Transverse colon (tissue), 4 donors: ENCODE results near the gene MROH2B. TPM values are rescaled to one million over a fixed set of nuclear protein-coding genes. Genes with fewer than 3 reads are reported as not detected.

Experiments
- DNase-seq: peaks from one replicate; pipeline ENCODE4 v3.0.0-alpha.2; 2019
- H3K27ac ChIP-seq, 4 donors: fragments of 200-600 bp; sonication (generic); 2 replicates each; pipeline ENCODE4 v1.5.1; 2016 to 2018; ENCODE audit warnings: inconsistent platforms in 4 of 4
- H3K27me3 ChIP-seq: fragments of 200-600 bp; sonication (generic); 2 replicates; pipeline ENCODE4 v1.5.1; 2017; ENCODE audit warnings: inconsistent platforms
- H3K36me3 ChIP-seq, 4 donors: fragments of 200-600 bp; sonication (generic); 2 replicates each; pipeline ENCODE4 v1.5.1; 2017 to 2019; ENCODE audit warnings: inconsistent platforms in 4 of 4
- H3K4me1 ChIP-seq, 4 donors: fragments of 200-600 bp; sonication (generic); 2 replicates each; pipeline ENCODE4 v1.5.1; 2017 to 2020; ENCODE audit warnings: inconsistent platforms in 4 of 4
- H3K4me3 ChIP-seq, 4 donors: fragments of 200-600 bp; sonication (generic); 1 replicate in 1 of 4; 2 replicates in 3 of 4; pipeline versions ENCODE4 v1.5.1 to v1.6.1; 2017 to 2019; ENCODE audit warnings: inconsistent platforms in 4 of 4
- H3K9me3 ChIP-seq, 2 donors: fragments of 200-600 bp; sonication (generic); 2 replicates each; pipeline ENCODE4 v1.5.1; 2017 to 2019; ENCODE audit warnings: inconsistent platforms in 2 of 2
- EP300 ChIP-seq: sonication (generic); formaldehyde crosslinking; IDR thresholded peaks from one replicate; pipeline ENCODE4 v1.6.1; 2017; ENCODE audit warnings: antibody characterized with exemption, low read depth
- POLR2A ChIP-seq: fragments of 450-650 bp; IDR thresholded peaks from one replicate; pipeline ENCODE4 v1.6.1; 2016; ENCODE audit warnings: antibody characterized with exemption, mild to moderate bottlenecking, moderate library complexity
- POLR2AphosphoS5 ChIP-seq, 3 donors: sonication (generic); formaldehyde crosslinking; IDR thresholded peaks; one replicate each; pipeline ENCODE4 v1.6.1; 2016; ENCODE audit warnings: antibody characterized with exemption in 3 of 3
- WGBS, 2 donors: methylation state at CpG; one replicate each; pipeline ENCODE4 v1.1.5; 2018; ENCODE audit warnings: low coverage in 1 of 2; 5-methylcytosine and 5-hydroxymethylcytosine counted together
- in situ Hi-C, 4 donors: fragments of 200-750 bp; cut with MboI; loops; one replicate each; pipeline versions ENCODE4 v1.15.0 to v1.15.1; 2017; ENCODE audit warnings: low sequenced_read_pairs in 3 of 4, low pct_ligation_motif_present in 1 of 4, low pct_unique_long_range_greater_than_20kb in 1 of 4
- intact Hi-C: fragments of 100-400 bp; cut with DNase I; formaldehyde crosslinking; loops from one replicate; pipeline ENCODE4 v1.15.1; 2023; ENCODE audit warnings: low total_unique reads
- total RNA-seq, 4 donors: library from RNA; depleted of rRNA; stranded (reverse); fragments of >200 nt; gene quantifications; one replicate each; pipeline ENCODE4 v1.1.0, GENCODE V29; 2016
- TF ChIP-seq, protein P1 (sequence below), 5 experiments: fragments of 200-600 bp in 3 of 5; fragments of 450-650 bp in 2 of 5; sonication (generic) in 3 of 5; IDR thresholded peaks; 1 replicate in 2 of 5; 2 replicates in 3 of 5; pipeline ENCODE4 v1.5.1; 2016 to 2017; ENCODE audit warnings: antibody characterized with exemption in 5 of 5, inconsistent platforms in 3 of 5, mild to moderate bottlenecking in 2 of 5, moderate library complexity in 1 of 5

MROH2B gene
- total RNA-seq, 4 donors from 2014 or later: not detected

DNA sequence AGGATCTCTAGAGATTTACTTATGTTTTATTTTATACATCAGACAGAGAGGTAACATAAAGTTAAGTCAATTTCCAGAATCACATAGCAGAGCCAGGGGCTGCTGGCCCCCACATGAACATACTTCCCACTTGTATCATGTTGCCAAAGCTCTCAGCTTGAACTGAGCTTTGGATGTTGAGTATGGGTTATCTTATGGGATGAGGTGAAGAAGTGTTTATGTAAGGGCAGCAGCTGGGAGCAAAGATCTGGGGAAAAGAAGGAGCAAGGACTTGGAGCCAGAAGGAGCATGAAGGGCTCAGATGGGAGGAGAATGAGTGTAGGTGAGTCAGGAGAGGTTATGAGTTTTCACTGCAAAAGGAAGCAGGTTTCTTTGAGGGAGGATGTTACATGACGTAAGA lies 72.0 kb downstream of the MROH2B start:
- TF ChIP-seq, protein P1, sequence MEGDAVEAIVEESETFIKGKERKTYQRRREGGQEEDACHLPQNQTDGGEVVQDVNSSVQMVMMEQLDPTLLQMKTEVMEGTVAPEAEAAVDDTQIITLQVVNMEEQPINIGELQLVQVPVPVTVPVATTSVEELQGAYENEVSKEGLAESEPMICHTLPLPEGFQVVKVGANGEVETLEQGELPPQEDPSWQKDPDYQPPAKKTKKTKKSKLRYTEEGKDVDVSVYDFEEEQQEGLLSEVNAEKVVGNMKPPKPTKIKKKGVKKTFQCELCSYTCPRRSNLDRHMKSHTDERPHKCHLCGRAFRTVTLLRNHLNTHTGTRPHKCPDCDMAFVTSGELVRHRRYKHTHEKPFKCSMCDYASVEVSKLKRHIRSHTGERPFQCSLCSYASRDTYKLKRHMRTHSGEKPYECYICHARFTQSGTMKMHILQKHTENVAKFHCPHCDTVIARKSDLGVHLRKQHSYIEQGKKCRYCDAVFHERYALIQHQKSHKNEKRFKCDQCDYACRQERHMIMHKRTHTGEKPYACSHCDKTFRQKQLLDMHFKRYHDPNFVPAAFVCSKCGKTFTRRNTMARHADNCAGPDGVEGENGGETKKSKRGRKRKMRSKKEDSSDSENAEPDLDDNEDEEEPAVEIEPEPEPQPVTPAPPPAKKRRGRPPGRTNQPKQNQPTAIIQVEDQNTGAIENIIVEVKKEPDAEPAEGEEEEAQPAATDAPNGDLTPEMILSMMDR (IDR thresholded peaks at IDR 0.05): no peak
- TF ChIP-seq POLR2AphosphoS5 (IDR thresholded peaks at IDR 0.05) (no peak), POLR2A (no peak)
- no peaks in the 10 kb centered on the region for H3K36me3 ChIP-seq
- intact Hi-C loops: no loop called here
- no peak overlapping the region for H3K27ac ChIP-seq
- in situ Hi-C loops: no loop called here
- H3K4me1 ChIP-seq: no peaks in the 10 kb centered on the region
- no peak for DNase-seq
- no peak overlapping the region for H3K4me3 ChIP-seq
- no peaks in the 10 kb centered on the region for H3K27me3 ChIP-seq
- 60 to 84% methylated on average over 1 of the region's 1 CpG for WGBS, 2 donors
- no peaks in the 10 kb centered on the region for H3K9me3 ChIP-seq

DNA sequence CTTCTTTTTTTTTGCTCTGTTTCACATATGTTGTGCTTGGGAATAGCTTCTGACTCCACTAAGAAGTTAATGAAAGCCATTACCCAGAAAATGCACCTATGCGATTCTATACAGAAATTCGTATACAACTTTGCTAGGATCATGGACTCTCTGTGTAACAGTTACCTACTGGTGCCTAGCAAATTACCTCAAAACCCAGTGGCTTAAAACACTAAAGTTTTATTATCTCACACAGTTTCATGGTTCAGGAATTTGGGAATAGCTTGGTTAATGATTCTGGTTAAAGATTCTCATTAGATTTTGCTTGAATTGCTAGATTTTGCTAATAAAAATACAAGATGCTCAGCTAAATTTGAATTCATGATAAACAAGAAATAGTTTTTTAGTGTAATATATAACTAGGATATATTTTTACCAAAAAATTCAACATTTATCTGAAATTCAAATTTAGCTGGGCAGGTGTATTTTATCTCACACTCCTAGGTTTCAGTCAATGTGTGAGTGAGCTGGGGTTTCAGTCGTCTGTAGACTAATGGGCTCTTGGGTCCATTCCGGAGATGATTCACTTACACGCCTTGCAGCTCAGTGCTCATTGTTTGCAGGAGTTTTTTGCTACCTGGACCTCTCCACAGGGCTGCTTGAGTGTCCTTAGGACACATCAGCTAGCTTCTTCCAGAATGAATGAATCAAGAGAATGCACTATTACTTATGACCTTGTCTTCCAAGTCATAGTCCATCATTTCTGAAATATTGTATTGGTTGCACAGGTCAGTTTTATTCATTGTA lies 75.1 kb downstream of the MROH2B start:
- peaks cover 0 to 15% (median 4%) of the 10 kb centered on the region in 4 donors for H3K4me1 ChIP-seq
- intact Hi-C loops: no loop called here
- H3K36me3 ChIP-seq: no peaks in the 10 kb centered on the region
- 83 to 91% methylated on average over 3 to 5 of the region's 5 CpGs for WGBS, 2 donors
- in situ Hi-C loops: no loop called here
- TF ChIP-seq POLR2AphosphoS5 (IDR thresholded peaks at IDR 0.05): no peak
- no peak for TF ChIP-seq POLR2A
- no peak for TF ChIP-seq EP300
- TF ChIP-seq, protein P1 (IDR thresholded peaks at IDR 0.05): no peak
- no peak for DNase-seq
- H3K9me3 ChIP-seq: no peaks in the 10 kb centered on the region
- H3K27ac ChIP-seq: no peak overlapping the region
- H3K4me3 ChIP-seq: no peak overlapping the region
- H3K27me3 ChIP-seq: no peaks in the 10 kb centered on the region

DNA sequence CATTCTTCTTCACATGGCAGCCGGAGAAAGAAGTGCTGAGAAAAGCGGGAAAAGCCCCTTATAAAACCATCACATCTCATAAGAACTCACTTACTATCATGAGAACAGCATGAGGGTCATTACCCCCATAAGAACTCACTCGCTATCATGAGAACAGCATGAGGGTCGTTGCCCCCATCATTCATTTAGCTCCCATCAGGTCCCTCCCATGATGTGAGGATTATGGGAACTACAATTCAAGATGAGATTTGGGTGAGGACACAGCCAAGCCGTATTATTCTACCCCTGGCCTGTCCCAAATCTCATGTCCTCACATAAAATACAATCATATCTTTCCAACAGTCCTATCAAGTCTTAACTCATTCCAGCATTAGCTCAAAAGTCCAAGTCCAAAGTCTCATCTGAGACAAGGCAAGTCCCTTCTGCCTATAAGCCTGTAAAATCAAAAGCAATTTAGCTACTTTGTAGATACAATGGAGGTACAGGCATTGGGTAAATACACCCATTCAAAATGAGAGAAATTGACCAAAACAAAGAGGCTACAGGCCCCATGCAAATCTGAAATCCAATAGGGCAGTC lies 79.1 kb downstream of the MROH2B start:
- Histone ChIP-seq H3K9me3 (no peaks in the 10 kb centered on the region), H3K4me1 (peaks cover 0 to 22% (median 7%) of the 10 kb centered on the region in 4 donors), H3K27ac (peak overlapping the region in 3 of 4 donors; percentile 51 to 64 (median 56)), H3K27me3 (no peaks in the 10 kb centered on the region), H3K4me3 (no peak overlapping the region), H3K36me3 (no peaks in the 10 kb centered on the region)
- DNase-seq: no peak
- in situ Hi-C loops: no loop called here
- WGBS, 2 donors: 69 to 71% methylated on average over 3 to 5 of the region's 5 CpGs
- intact Hi-C loops: no loop called here
- TF ChIP-seq, protein P1 (IDR thresholded peaks at IDR 0.05): no peak
- no peak for TF ChIP-seq POLR2AphosphoS5 (IDR thresholded peaks at IDR 0.05)
- no peak for TF ChIP-seq POLR2A
- no peak for TF ChIP-seq EP300

DNA sequence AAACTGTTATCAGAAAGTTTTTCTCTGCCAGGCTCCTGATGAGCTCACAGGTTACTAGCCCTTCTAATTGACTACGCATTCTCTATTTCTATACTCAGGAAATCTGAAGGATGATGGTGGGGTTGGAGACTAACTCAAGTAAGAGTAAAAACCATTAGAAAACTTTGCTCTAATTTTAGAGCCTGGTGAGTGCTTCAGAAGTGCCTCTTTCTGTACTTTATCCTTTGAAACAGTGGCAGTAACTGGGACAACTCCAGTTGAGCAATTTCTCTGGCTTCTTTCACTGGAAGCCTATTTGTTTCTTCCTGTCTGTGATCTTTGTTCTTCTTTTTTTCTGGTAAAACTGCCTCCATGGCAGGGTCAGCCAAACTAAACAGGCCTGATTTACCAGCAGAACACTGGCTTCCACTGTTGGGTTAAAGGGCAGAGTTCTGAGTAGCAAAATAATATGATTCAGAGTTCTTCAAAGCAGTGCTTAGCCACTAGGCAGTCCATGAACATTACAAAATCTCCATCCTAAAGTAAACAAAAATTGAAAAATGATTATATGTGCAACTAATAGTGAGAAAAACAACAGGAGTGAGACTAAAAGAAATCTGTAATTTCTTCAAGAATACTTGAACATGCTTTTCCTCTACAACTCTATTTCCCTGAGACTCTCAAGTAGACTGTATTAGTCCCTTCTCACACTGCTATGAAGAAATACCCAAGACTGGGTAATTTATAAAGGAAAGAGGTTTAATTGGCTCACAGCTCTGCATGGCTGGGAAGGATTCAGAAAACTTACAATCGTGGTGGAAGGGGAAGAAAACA lies 79.8 kb downstream of the MROH2B start:
- peak overlapping the region; percentile 38 to 64 (median 58) for H3K27ac ChIP-seq
- no peaks in the 10 kb centered on the region for H3K9me3 ChIP-seq
- no peaks in the 10 kb centered on the region for H3K36me3 ChIP-seq
- in situ Hi-C loops (no loop called here), intact Hi-C loops (no loop called here)
- whole genome bisulfite sequencing, 2 donors: 25 to 28% methylated on average over 2 of the region's 2 CpGs
- peak; percentile 30 for DNase-seq
- no peak overlapping the region for H3K4me3 ChIP-seq
- TF ChIP-seq, protein P1 (IDR thresholded peaks at IDR 0.05): no peak
- TF ChIP-seq POLR2AphosphoS5 (IDR thresholded peaks at IDR 0.05): peak; percentile 36 to 68 (median 41)
- peaks cover 0 to 22% (median 7%) of the 10 kb centered on the region in 4 donors for H3K4me1 ChIP-seq
- H3K27me3 ChIP-seq: no peaks in the 10 kb centered on the region
